GM20000 (cell line): Measurements from ENCODE around the gene ALX3.

ENCODE experiments used
- DNase-seq: peaks from one replicate; pipeline ENCODE4 v3.0.0; 2012; ENCODE audit warnings: low spot score
- TF ChIP-seq, protein P1 (sequence below): IDR thresholded peaks from 2 replicates; pipeline ENCODE4 v1.5.1; 2012; ENCODE audit warnings: mild to moderate bottlenecking, control low read depth; ENCODE audit errors: extremely low read depth, missing control alignments

The ALX3 gene

DNA sequence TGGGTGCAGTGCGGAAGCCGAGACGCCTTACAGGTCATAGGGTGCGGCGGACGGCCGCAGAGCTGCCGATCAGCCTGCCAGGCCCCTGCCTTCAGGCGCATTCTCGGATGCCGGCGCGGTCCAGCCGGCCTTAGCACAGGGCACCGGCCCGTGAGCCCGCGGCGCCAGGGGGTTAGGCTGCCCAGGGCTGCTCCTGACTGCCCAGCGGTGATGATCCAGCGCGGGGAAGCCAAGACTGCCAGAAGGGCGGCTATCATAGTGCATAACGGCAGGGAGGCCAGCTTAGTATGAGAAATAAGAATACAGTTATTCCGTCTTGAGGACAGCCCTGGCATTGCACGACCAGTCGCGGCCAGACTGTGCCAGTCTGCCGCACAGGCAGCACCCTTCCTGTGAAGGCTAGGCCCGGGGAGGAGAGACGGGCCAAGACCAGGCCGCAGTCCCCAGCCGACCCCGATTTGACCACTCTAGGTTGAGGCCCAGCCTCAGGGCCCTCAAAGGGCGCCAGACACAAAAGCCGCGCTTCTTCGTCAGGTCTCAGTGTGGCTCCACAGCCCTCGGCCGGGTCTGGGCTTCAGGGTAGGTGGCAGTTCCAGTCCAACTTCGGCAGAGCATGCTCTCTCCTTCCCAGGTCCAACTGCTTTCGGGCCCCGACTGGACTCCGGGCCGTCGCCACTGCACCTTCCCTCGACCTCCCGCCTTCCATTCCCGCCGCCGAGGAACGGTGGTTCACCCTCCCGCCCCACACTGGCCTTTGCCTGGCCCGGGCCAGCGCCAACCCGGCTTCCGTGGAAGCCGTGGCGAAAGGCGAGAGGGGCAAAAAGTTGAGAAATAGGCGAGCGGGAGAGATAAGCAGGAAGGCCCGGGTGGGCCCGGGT is 829 bp downstream of the ALX3 start:
- TF ChIP-seq, protein P1, sequence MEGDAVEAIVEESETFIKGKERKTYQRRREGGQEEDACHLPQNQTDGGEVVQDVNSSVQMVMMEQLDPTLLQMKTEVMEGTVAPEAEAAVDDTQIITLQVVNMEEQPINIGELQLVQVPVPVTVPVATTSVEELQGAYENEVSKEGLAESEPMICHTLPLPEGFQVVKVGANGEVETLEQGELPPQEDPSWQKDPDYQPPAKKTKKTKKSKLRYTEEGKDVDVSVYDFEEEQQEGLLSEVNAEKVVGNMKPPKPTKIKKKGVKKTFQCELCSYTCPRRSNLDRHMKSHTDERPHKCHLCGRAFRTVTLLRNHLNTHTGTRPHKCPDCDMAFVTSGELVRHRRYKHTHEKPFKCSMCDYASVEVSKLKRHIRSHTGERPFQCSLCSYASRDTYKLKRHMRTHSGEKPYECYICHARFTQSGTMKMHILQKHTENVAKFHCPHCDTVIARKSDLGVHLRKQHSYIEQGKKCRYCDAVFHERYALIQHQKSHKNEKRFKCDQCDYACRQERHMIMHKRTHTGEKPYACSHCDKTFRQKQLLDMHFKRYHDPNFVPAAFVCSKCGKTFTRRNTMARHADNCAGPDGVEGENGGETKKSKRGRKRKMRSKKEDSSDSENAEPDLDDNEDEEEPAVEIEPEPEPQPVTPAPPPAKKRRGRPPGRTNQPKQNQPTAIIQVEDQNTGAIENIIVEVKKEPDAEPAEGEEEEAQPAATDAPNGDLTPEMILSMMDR: no peak
- DNase-seq: peak; percentile 58

DNA sequence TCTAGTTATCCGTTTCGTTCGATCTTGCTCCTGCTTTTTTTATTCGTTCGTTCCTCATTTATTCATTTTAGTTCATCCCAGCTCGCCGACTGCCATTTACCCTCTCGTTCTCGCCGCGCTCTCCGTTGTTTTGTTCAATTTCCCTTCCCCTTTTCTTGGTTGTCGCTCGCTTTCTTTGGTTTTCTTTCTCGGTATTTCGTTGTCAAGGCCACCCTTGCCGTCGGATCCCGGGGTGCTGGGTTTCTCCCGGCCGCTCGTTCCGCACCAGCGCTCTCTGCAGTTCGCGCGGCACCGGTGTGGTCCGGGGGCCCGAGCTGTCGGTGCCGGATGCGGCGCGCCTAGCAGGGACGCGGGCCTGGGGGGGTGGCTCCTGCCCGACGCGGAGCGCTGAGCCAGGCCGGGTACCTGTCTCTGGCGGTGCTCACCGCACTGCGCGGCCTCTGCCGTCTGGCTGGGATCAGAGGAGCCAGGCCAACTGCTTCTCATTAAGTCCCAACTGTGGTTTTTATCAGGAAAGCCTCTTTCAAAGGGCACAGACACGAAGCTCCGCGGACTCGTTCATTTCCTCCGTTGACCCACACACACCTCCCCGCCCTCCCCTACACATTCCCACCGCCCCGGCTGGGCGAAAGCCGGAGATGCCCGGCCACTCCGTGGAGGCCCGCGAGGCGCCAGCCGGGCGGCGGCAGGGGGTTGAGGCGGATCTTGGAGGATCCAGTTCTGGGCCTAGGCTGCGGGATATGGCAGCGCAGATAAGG is 1.6 kb downstream of the ALX3 start:
- peak; percentile 67 for DNase-seq
- TF ChIP-seq, protein P1: no peak

DNA sequence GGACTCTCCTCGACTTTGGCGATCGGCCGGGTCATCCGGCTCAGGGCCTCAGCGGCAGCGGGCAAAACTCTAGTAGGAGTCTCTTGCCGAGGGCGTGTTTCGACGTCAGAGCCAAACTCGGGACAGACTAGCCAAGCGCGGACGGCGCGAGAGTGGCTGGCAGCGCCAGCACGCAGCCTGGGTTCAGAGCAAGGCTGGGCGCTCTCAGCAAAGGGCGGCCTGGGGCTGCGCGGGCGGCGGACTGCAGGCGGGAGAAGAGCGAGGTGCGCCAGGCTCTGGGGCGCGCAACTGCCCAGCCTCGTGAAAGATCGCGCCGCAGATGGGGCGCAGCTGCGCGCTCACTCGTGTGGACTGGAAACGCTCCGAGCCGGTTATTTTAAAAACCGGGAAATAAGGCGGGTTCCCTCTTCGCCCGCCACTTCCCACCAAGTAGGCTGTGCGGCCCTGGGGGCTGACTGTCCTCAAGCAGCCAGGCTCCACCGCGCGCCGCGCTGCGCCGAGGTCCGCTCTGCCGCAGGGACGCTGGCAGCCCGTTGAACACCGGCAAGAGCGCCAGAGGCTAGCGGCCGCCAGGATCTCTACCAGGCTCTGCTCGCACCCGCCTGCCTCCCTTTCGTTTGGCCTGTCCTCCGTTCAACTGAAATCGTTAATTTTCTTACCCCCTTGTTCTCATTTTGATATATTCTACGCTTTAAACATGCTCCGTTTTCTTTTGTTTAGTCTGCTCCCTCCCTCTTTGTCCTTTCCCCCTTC is 2.4 kb downstream of the ALX3 start:
- peak; percentile 51 for DNase-seq
- TF ChIP-seq, protein P1: no peak

DNA sequence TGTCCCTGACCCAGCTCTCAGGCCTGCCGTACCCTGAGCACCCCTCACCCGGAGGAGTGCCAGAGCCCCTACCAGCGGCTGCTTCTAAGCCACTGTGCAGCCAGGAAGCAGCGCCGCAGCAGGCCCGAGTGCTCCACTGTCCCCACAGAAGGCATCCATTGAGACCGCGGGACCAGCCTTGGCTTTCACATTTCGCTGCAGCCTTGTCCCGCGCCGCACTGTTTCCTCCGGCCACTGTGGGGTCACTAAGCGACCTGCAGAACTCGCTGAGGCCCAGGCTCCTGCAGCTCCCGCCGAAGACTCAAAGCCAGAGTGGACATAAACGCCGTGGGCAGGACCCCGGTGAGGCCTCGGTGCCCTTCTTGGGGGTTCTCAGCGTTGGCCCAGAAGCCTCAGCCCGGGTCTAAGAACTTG is 3.0 kb downstream of the ALX3 start:
- TF ChIP-seq, protein P1: no peak
- no peak for DNase-seq

DNA sequence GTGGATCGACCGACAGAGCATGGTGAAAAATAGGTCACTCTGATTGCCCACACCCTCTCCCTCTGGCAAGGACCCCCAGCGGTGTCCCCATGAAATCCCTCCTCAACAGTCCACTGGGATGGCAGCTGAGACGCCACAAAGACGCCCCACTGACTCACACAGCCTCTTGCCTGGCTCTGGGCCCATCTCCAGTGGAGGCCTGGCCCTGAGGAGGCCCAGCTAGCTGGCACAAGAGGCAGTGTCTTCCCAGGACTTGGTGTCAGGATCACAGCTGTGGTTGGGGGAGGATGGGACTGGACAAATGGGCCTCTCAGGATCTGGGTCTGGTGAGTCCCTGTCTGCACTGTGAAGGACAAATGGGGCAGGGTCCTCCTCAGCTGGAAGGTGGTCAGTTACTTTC is 4.6 kb downstream of the ALX3 start:
- TF ChIP-seq, protein P1: no peak
- no peak for DNase-seq

DNA sequence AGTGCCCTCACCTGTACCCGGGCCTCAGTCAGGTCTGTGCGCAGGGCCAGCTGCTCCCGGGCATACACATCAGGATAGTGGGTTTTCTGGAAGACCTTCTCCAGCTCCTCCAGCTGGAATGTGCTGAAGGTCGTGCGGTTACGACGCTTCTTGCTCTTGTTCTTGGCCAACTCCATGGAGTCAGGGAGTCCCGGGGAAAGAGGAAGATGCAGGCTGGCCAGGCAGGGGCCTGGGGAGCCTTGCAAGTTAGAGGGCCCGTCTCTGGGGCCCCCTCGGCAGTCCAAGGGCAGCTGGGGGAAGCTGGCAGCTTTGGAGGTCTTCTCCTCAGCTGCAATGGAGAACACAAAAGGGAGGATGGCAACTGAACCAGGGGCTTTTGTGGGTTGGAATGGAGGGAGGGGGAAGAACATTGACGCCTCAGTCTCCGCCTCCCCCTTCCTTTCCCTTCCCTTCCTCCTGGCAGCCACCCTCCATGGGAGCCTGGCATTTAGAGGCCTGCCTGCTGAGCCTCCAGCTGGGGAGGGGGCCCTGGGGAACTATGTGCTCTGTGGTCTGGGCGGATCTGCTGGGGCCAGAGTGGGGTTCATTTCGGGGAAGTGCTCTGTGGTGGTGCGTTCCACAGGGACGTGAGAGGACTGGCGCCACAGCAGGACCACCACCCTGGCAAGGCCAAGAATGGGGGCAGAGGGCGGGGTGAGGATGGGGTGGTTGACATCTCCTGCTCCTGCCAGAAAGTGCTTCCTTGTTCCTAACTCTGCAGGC is 5.7 kb downstream of the ALX3 start:
- TF ChIP-seq, protein P1: no peak
- no peak for DNase-seq
